ENCODE results near the gene CFAP221. TPM values are rescaled to one million over a fixed set of nuclear protein-coding genes. Genes with fewer than 3 reads are reported as not detected.

CFAP221 gene
- total RNA-seq, 1 donor from 2014 or later = 0.45 TPM

- H3K27me3 Mint-ChIP-seq (ENCODE audit: low read depth) = no peaks in the 10 kb centered on the region
- peaks cover 20% of the 10 kb centered on the region for H3K4me1 Mint-ChIP-seq (ENCODE audit: low read depth)
- no peak for TF ChIP-seq CTCF (IDR thresholded peaks at IDR 0.05)
- H3K4me3 Mint-ChIP-seq (ENCODE audit: unreplicated experiment) = peak overlapping the region; percentile 87
- no peak for DNase-seq (ENCODE audit: low spot score)
- no peaks in the 10 kb centered on the region for H3K36me3 Mint-ChIP-seq (ENCODE audit: low read depth)
- peak overlapping the region; percentile 34 for H3K27ac Mint-ChIP-seq (ENCODE audit: unreplicated experiment)
- no peaks in the 10 kb centered on the region for H3K9me3 Mint-ChIP-seq (ENCODE audit: low read depth)
Measured at GRCh38 chr2:119679526-119679837, 135.2 kb downstream of the CFAP221 start.

GRCh38 chr2:119679846-119680245 lies 135.6 kb downstream of the CFAP221 start:
- no peak for TF ChIP-seq CTCF (IDR thresholded peaks at IDR 0.05)
- no peaks in the 10 kb centered on the region for H3K9me3 Mint-ChIP-seq (ENCODE audit: low read depth)
- peaks cover 20% of the 10 kb centered on the region for H3K4me1 Mint-ChIP-seq (ENCODE audit: low read depth)
- H3K36me3 Mint-ChIP-seq (ENCODE audit: low read depth) = no peaks in the 10 kb centered on the region
- no peak for DNase-seq (ENCODE audit: low spot score)
- no peak overlapping the region for H3K27ac Mint-ChIP-seq (ENCODE audit: unreplicated experiment)
- H3K4me3 Mint-ChIP-seq (ENCODE audit: unreplicated experiment) = peak overlapping the region; percentile 87
- no peaks in the 10 kb centered on the region for H3K27me3 Mint-ChIP-seq (ENCODE audit: low read depth)

- no peak for DNase-seq (ENCODE audit: low spot score)
- TF ChIP-seq CTCF (IDR thresholded peaks at IDR 0.05) = no peak
- Mint-ChIP-seq H3K27me3 (ENCODE audit: low read depth) (no peaks in the 10 kb centered on the region), H3K4me1 (ENCODE audit: low read depth) (peaks cover 20% of the 10 kb centered on the region), H3K27ac (ENCODE audit: unreplicated experiment) (no peak overlapping the region), H3K9me3 (ENCODE audit: low read depth) (no peaks in the 10 kb centered on the region), H3K36me3 (ENCODE audit: low read depth) (no peaks in the 10 kb centered on the region), H3K4me3 (ENCODE audit: unreplicated experiment) (no peak overlapping the region)
Measured at GRCh38 chr2:119680457-119681202, 136.4 kb downstream of the CFAP221 start.

GRCh38 chr2:119681203-119681867 lies 137.1 kb downstream of the CFAP221 start:
- DNase-seq (ENCODE audit: low spot score) = no peak
- TF ChIP-seq CTCF (IDR thresholded peaks at IDR 0.05) = no peak
- Mint-ChIP-seq H3K27ac (ENCODE audit: unreplicated experiment) (no peak overlapping the region), H3K4me1 (ENCODE audit: low read depth) (peaks cover 20% of the 10 kb centered on the region), H3K4me3 (ENCODE audit: unreplicated experiment) (no peak overlapping the region), H3K9me3 (ENCODE audit: low read depth) (no peaks in the 10 kb centered on the region), H3K27me3 (ENCODE audit: low read depth) (no peaks in the 10 kb centered on the region), H3K36me3 (ENCODE audit: low read depth) (no peaks in the 10 kb centered on the region)

- no peaks in the 10 kb centered on the region for H3K27me3 Mint-ChIP-seq (ENCODE audit: low read depth)
- peaks cover 20% of the 10 kb centered on the region for H3K4me1 Mint-ChIP-seq (ENCODE audit: low read depth)
- H3K9me3 Mint-ChIP-seq (ENCODE audit: low read depth) = peaks cover under 1% of the 10 kb centered on the region
- no peak for DNase-seq (ENCODE audit: low spot score)
- no peak overlapping the region for H3K27ac Mint-ChIP-seq (ENCODE audit: unreplicated experiment)
- H3K36me3 Mint-ChIP-seq (ENCODE audit: low read depth) = no peaks in the 10 kb centered on the region
- no peak overlapping the region for H3K4me3 Mint-ChIP-seq (ENCODE audit: unreplicated experiment)
- no peak for TF ChIP-seq CTCF (IDR thresholded peaks at IDR 0.05)
Measured at GRCh38 chr2:119681868-119682220, 137.6 kb downstream of the CFAP221 start.

Measured in chondrocyte (in vitro differentiated cells).